ENCODE measurements around the gene CHST13. TPM values are rescaled to one million over a fixed set of nuclear protein-coding genes. Genes with fewer than 3 reads are reported as not detected.

The CHST13 gene
- total RNA-seq, 1 experiment from 2014 or later: 0.52 TPM

DNA sequence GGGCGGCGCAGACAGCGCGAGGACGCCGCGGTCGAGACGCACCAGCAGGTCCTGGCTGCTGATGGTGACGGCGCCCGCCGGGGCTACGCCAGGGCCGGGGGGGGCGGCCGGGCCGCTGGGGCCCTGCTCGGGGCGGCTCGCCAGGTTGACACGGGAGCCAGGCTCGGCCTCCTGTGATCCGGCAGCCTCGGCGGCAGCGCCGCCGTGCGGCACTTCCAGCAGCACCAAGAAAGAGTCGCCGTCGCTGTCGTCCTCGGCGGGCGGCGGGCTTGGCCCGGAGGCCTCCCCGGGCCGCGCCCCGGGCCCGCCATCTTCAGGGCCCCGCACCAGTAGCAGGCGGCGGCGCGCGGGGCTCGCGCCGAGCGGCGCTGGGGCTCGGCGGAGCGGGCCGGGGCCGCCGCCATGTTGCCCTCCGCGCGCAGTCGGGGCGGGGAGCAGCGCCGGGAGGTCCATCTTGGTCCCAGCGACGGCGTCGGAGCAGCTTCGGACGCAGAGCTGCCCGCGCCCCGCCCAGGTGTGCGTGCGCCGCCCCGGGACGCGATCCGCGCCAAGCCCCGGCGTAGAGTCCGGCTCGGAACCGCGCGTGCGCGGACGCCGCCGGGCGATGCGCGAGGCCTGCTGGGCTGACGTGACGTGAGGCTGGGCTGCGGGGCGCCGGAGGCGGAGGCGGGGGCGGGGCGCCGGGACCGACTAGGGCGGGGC is 48.4 kb upstream of the CHST13 start, which contains the start of gene ZXDC:
ZXDC (minus strand) TSS at position 479 of the 702 bp plus-strand sequence; CDS start at position 453, 26 bp downstream.
- Histone ChIP-seq H3K27ac (peak within 1 kb of the TSS; percentile 75), H3K4me1 (replicated peaks; ENCODE audit: insufficient read depth) (peaks cover 26% of the 10 kb centered on the region), H2AFZ (peak within 1 kb of the TSS; percentile 92), H3K4me2 (peak within 1 kb of the TSS; percentile 91), H3K4me3 (peak within 1 kb of the TSS; percentile 96), H4K20me1 (ENCODE audit: insufficient read depth) (peaks cover 23% of the 10 kb centered on the region; the same call in 1 of the 2 replicates), H3K36me3 (ENCODE audit: low read depth) (peaks cover 15% of the 10 kb centered on the region), H3F3A (ENCODE audit: insufficient read depth, low read depth) (peaks cover 24% of the 10 kb centered on the region), H3K79me2 (ENCODE audit: low read depth) (peaks cover 42% of the 10 kb centered on the region), H3K9me2 (ENCODE audit: insufficient read depth) (no peaks in the 10 kb centered on the region), H3K9me3 (ENCODE audit: insufficient read depth, low read depth) (no peaks in the 10 kb centered on the region), H3K27me3 (ENCODE audit: insufficient read depth, low read depth) (no peaks in the 10 kb centered on the region)
- TF ChIP-seq, protein P1, sequence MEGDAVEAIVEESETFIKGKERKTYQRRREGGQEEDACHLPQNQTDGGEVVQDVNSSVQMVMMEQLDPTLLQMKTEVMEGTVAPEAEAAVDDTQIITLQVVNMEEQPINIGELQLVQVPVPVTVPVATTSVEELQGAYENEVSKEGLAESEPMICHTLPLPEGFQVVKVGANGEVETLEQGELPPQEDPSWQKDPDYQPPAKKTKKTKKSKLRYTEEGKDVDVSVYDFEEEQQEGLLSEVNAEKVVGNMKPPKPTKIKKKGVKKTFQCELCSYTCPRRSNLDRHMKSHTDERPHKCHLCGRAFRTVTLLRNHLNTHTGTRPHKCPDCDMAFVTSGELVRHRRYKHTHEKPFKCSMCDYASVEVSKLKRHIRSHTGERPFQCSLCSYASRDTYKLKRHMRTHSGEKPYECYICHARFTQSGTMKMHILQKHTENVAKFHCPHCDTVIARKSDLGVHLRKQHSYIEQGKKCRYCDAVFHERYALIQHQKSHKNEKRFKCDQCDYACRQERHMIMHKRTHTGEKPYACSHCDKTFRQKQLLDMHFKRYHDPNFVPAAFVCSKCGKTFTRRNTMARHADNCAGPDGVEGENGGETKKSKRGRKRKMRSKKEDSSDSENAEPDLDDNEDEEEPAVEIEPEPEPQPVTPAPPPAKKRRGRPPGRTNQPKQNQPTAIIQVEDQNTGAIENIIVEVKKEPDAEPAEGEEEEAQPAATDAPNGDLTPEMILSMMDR (conservative IDR thresholded peaks at IDR 0.05): no peak
- TF ChIP-seq EZH2 (IDR thresholded peaks at IDR 0.05; ENCODE audit: low read depth): no peak
- intact Hi-C loops (cut with micrococcal nuclease; ENCODE audit: unreplicated experiment): loop anchor here (1.0 to 10.0 kb wide), 8 partner anchors 47 to 1069 kb away; partner anchors contain the start of genes CHST13 and PLXNA1
- peak; percentile 77 to 97 for DNase-seq
- CTCF ChIA-PET: interaction anchor here (0.5 to 1.1 kb wide), 3 partner anchors 15 to 1073 kb away, joined by 3 to 12 read pairs (median 3); no protein-coding TSS in a partner anchor
- BruUV-seq (replicated peaks): no TSS peak
- POLR2A ChIA-PET (ENCODE audit: unreplicated experiment): interaction anchor here (0.5 to 1.1 kb wide), 10 partner anchors 13 to 1260 kb away, joined by 3 to 34 read pairs (median 5); no protein-coding TSS in a partner anchor

DNA sequence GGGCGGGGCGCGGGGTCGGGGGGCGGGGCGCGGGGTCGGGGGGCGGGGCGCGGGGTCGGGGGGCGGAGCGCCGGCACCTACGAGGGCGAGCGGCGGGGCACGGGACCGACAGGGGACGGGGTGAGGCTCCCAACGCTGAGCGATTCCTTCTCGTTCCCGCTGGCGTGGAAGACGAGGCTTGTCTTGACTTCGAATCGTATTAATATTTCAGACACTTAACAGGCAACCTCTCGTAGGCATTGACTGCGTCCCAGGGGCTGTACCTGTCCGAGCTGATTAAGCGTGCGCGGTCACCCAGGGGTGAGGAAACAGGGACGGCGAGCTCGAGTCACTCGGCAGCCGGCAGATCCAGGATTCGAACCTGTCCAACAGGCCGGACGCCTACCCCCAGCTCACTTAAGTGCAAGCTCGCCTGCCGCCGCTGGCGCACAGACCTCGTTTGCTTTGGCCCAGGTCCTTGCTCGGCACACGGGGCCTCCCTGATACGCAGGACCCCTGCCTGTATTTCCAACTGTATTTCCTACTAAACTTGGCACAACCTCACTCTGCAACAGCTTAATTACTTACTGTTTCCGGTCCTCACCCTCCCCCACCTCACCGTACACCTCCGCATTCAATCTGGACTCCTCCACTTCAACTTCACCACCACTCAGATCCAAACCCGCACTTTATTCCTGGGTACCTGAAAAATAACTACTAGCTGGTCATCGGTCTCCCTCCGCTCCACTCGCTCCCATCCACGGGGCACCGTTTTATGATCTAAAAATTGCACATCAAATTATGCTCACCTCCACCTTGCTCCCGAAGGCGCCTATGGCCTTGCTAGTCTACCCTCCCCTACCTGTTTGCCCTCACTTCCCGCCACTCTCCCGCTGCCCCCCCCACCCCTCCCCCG is 47.5 kb upstream of the CHST13 start:
- TSS peak; percentile 95 for BruUV-seq (replicated peaks)
- Histone ChIP-seq H3K9me3 (ENCODE audit: insufficient read depth, low read depth) (no peaks in the 10 kb centered on the region), H3F3A (ENCODE audit: insufficient read depth, low read depth) (peaks cover 24% of the 10 kb centered on the region), H3K4me1 (replicated peaks; ENCODE audit: insufficient read depth) (peaks cover 23% of the 10 kb centered on the region), H3K36me3 (ENCODE audit: low read depth) (peaks cover 6% of the 10 kb centered on the region), H3K4me3 (peak overlapping the region; percentile 72), H4K20me1 (ENCODE audit: insufficient read depth) (peaks cover 18% of the 10 kb centered on the region; the same call in 1 of the 2 replicates), H3K79me2 (ENCODE audit: low read depth) (peaks cover 34% of the 10 kb centered on the region), H3K27me3 (ENCODE audit: insufficient read depth, low read depth) (no peaks in the 10 kb centered on the region), H3K9me2 (ENCODE audit: insufficient read depth) (no peaks in the 10 kb centered on the region), H3K27ac (peak overlapping the region; percentile 75), H3K4me2 (peak overlapping the region; percentile 77), H2AFZ (peak overlapping the region; percentile 92)
- TF ChIP-seq, protein P1 (conservative IDR thresholded peaks at IDR 0.05): no peak
- no peak for TF ChIP-seq EZH2 (IDR thresholded peaks at IDR 0.05; ENCODE audit: low read depth)
- intact Hi-C loops (cut with micrococcal nuclease; ENCODE audit: unreplicated experiment): loop anchor here (5.0 to 10.0 kb wide), 6 partner anchors 46 to 1068 kb away; partner anchors contain the start of genes CHST13 and PLXNA1
- ChIA-PET POLR2A (ENCODE audit: unreplicated experiment) (interaction anchor here (0.5 to 1.1 kb wide), 11 partner anchors 13 to 1261 kb away, joined by 3 to 34 read pairs (median 5); no protein-coding TSS in a partner anchor), CTCF (interaction anchor here (0.5 to 1.1 kb wide), 2 partner anchors 14 to 76 kb away, joined by 3 read pairs; no protein-coding TSS in a partner anchor)
- DNase-seq: peak; percentile 55 to 74

DNA sequence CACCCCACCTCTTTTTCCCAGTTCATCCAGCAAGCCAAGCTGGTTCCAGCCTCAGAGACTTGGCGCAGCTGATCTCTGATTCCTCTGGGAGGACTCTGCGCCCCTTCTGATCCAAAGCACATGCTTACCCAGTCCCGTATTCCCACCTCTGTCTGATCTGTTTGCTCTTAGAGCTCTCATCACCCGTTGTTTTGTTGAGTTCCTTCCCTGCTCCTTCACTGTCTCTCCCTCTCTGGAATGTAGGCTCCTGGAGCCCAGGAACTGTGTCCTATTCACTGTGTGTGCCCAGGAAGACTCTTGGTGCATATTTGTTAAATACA is 46.9 kb upstream of the CHST13 start:
- Histone ChIP-seq H3K79me2 (ENCODE audit: low read depth) (peaks cover 28% of the 10 kb centered on the region), H3K9me3 (ENCODE audit: insufficient read depth, low read depth) (no peaks in the 10 kb centered on the region), H3K4me3 (no peak overlapping the region), H4K20me1 (ENCODE audit: insufficient read depth) (peaks cover 11% of the 10 kb centered on the region; the same call in 1 of the 2 replicates), H3F3A (ENCODE audit: insufficient read depth, low read depth) (peaks cover 19% of the 10 kb centered on the region), H3K27ac (no peak overlapping the region), H3K27me3 (ENCODE audit: insufficient read depth, low read depth) (no peaks in the 10 kb centered on the region), H3K9me2 (ENCODE audit: insufficient read depth) (no peaks in the 10 kb centered on the region), H3K4me2 (peak overlapping the region; percentile 77), H3K36me3 (ENCODE audit: low read depth) (peaks cover under 1% of the 10 kb centered on the region; the same call in 1 of the 2 replicates), H3K4me1 (replicated peaks; ENCODE audit: insufficient read depth) (peaks cover 17% of the 10 kb centered on the region), H2AFZ (no peak overlapping the region)
- TF ChIP-seq, protein P1 (conservative IDR thresholded peaks at IDR 0.05): no peak
- no peak for TF ChIP-seq EZH2 (IDR thresholded peaks at IDR 0.05; ENCODE audit: low read depth)
- intact Hi-C loops (cut with micrococcal nuclease; ENCODE audit: unreplicated experiment): loop anchor here (5.0 to 10.0 kb wide), 6 partner anchors 45 to 1068 kb away; partner anchors contain the start of genes CHST13 and PLXNA1
- DNase-seq: no peak
- ChIA-PET POLR2A (ENCODE audit: unreplicated experiment) (no interaction called here), CTCF (no interaction called here)
- BruUV-seq (replicated peaks): no TSS peak

Measured in PC-9 (cell line).